Activated CD4-positive, alpha-beta T cell treated with anti-CD3 and anti-CD28 coated beads, Interleukin-2, amount 50 U/mL, for 24 hours (primary cell): Measurements from ENCODE around the gene RFPL2.

Source experiments
- DNase-seq, 2 donors: peaks; one replicate each; pipeline ENCODE4 v3.0.0-alpha.2; 2020; ENCODE audit warnings: low read depth in 1 of 2, low spot score in 1 of 2

RFPL2 gene

DNA sequence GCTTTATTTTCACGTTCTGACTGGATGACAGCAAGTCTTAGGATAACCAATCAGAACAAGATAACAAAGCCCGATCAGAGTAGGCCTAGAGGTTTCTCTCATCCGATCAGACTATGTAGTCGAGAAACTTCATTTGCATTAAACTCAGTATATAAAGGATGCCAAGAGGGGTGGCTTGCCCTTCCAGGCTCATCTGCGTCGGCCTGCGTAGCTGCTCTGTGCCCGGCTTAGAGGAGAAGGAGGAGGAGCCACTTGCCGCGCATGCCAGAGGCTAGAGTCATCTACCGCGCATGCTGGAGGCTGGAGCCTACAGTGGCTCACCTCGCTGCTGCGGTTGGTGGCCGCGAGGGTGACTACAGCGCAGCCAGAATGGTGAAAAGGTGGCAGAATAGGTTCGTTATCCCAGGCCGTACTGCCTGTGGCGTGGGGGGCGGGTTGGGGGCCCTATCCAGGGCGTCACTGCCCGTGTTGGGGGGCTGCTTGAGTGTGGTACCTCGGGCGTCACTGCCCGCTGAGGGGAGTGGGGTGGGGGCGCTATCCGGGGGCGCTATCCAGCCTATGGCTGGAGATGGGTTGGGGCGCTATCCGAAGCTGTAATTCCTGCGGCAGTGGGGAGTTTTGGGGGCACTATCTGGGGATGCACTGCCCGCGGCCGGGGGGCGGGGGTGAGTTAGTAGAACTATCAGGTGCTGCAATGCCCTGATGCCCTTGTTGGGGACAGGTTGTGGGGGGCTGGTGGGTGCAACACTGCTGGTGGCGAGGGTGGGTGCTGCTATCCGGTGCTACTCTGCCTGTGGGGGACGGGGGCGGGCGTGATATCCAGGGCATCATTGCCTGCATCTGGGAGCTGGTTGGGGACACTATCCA, at the start of gene RFPL2:
RFPL2 (minus strand) TSS at position 218 of the 867 bp plus-strand sequence. CDS start 2,622 bp downstream, outside the sequence.
- DNase-seq = peak in 1 of 2 donors; percentile 21

DNA sequence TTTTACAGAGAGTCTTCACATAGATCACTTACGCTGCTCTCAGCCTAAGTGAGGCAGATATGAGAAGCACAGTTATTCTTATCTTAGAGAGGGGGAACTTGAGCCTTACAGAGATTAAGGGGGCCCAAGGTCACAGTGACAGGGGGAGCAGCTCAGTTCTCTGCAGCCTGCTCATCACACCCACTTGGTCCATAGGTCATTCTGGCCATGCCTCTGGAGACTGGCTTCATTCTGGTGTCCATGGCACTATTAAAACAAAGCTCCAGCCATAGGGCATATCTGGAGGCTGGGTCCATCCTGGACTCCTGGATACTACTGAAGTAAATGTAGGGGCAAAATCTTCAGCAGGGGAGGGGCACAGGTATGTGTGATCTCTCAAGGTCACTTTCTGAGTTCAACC, 44.4 kb upstream of the RFPL2 start:
- DNase-seq = no peak

DNA sequence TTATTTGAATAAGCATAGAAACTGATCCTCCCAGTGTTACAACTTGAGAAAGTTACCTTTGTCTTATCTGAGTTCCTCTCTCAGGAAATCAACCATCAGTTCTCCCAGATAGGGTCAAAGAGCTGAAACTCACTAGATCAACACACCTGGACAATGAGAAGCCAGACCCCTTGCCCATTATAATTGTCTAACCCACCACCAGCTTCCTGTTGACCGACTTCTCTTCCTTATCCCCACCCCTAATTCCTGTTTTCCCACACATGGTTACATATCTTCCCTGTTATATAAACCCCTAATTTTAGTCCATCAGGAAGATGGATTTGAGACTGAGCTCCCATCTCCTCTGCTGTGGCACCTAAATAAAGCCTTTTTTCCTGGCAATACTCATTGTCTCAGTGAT, 43.4 kb upstream of the RFPL2 start:
- no peak for DNase-seq

DNA sequence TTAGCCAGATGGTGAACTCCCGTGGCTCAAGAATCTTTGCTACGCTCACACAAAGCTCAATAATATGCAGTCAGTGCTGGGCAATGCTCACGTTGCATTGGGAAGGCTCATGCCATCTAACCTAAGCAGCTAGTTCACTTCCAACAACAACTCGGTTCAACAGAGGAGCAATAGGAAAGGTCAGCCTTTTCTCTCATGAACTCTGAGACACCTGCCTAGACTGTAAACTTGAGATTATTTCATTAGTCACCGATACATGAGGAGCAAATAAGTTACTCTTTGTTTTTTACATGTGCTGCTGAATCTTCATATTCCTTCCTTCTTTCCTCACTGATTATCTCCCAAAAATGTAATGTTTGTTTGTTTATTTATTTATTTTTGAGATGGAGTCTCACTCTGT, 41.3 kb upstream of the RFPL2 start:
- DNase-seq = no peak

- no peak for DNase-seq
Measured at GRCh38 chr22:32245042-32245441, 40.2 kb upstream of the RFPL2 start.

DNA sequence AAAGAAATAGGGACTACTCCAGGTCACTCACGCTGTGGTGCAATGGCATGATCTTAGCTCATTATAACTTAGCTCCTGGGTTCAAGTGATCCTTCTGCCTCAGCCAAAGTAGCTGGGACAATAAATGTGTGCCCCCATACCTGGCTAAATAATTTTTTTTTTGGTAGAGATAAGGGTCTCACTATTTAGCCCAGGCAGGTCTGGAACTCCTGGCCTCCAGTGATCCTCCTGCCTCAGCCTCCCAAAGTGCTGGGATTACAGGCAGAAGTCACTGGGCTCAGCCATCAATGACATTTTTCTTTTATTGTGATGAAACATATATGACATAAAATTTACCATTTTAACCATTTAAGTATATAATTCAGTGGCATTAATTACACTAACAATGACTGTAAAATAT, 39.7 kb upstream of the RFPL2 start:
- DNase-seq = no peak

DNA sequence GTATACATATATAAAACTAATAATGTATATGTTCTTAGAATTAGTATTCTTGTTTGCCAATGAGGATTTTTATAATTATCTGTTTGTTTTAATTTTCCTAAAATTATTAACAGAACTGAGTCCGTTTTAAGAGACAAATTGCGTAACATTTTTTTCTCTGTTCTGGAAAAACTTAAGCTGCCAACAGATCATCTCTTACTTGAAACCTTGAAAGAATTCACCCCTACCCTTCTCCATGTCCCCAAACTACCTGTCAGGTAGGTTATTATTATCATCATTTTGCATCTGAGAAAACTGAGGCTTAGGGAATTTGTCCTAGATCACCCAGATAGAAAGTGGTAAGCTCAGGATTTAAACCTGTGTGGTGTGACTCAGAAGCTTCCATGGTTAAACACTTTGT, 35.6 kb upstream of the RFPL2 start:
- no peak for DNase-seq

DNA sequence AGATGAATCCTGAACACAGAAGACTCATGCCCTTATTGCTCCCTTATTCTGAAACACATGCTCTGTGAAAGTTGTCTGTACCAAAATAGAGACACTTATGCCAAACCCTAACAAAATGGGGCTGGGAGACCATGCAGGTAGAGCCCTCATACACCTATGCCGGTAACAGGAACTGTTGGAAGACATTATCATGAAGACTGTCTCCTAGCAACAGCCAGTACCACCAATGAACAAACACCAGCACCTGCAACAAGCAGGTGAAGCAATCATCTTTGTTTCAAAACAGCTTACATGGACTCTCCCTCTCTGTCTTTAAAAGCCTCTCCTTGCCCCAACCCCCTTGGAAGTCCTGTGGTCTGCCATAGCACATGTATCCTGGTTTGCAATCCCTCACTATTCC, 33.0 kb upstream of the RFPL2 start:
- no peak for DNase-seq

GRCh38 chr22:32236970-32237369, 32.1 kb upstream of the RFPL2 start:
- DNase-seq = no peak

DNA sequence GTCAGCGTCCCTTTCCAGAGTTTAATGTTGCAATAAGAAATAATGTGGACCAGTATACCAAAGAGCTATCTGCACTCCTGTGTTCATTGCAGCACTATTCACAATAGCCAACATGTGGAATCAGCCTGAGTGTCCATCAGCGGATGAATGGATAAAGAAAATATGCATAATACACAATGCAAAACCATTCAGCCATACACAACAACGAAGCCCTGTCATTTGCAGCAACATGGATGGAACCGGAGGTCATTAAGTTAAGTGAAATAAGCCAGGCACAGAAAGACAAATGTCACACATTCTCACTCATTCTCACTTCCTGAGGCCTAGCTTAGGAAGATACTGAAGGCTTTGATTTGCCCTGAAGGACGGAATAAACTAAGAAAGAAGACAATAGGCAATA, 28.2 kb upstream of the RFPL2 start:
- DNase-seq = no peak

DNA sequence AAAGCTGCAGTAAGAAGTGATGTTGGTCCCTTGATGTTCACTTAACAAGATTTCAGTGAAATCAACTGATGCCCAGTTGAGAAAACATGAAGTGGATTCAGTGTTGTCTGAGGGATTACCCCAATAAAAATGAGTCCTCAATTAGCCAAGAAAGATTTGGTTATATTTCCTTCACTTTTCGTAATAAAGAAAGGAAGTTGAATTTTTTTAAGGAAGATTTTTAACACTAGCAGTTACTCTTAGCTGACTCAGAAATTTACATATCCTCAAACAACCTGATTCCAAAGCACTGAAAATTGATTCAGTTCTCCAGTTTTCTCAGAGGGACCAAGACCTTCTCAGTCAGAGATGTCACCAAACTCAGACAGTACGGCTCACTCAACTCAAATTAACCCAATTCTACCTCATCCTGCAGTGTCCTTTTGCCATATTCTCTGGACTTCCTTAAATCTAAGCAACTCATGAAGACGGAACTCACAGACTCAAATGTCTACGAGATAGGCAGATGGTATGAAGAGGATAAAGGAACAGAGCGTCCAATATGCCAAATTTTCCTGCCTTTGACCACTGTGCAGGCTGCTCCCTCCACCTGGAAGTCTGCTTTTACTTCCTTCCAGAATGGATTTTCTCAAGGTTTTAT, 27.4 kb upstream of the RFPL2 start:
- DNase-seq = no peak

- DNase-seq = no peak
Measured at GRCh38 chr22:32226326-32227104, 21.6 kb upstream of the RFPL2 start.

- no peak for DNase-seq
Measured at GRCh38 chr22:32222991-32223390, 18.1 kb upstream of the RFPL2 start.

DNA sequence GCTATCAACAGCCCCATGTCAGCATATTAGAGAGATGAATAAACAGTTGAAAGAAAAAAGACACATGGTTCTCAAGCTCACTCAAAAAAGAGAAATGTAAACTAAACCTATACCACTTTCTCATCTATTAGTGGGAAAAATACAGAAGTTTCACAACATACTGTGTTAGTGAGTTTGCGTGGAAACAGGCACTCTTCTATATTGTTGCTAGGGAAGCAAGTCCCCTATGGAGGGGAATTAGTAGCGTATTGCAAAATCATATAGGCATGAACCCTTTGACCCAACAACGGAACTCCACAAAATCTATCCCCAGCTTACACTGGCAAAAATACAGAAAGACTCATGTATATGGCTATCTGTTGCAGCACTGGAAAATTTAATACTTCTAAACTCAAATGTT, 14.2 kb upstream of the RFPL2 start:
- no peak for DNase-seq

GRCh38 chr22:32218470-32218869, 13.6 kb upstream of the RFPL2 start:
- no peak for DNase-seq

GRCh38 chr22:32217465-32217864, 12.6 kb upstream of the RFPL2 start:
- DNase-seq = no peak

GRCh38 chr22:32216911-32217310, 12.0 kb upstream of the RFPL2 start:
- no peak for DNase-seq

- no peak for DNase-seq
Measured at GRCh38 chr22:32211011-32211410, 6.1 kb upstream of the RFPL2 start.

GRCh38 chr22:32208681-32209080, 3.8 kb upstream of the RFPL2 start:
- no peak for DNase-seq

DNA sequence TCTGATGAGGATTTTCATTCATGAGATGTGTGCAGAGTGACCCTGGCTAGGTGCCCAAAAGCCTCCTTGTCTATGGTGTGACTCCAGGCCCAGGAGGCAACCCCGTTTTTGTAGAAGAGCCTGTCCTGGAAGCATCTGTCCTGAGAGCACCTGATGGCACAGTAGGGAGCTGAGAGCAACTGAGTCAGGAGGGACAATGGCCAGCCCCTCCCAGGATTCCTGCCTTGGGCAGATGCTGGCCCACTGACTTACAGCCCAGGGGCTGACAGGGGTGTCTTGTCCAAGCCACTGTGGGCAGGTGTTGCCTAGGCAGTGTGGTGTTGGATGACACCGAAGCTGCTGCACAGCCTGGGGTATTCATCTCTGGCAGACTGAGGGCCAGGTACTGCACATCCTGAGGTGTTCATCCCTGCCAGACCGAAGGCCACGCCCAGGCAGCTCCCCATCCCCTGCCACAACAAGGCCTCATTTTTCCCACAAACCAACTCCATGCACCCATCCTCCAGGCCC, 3.2 kb upstream of the RFPL2 start:
- no peak for DNase-seq
